HUES48 (cell line): ENCODE data around the gene CTPS2.

ENCODE experiments used
- H3K27ac ChIP-seq: one replicate; pipeline ENCODE4 v1.7.0; 2013; ENCODE audit warnings: low read depth, low read length, inconsistent platforms
- H3K27me3 ChIP-seq: 2 replicates; pipeline ENCODE4 v1.6.1; 2013; ENCODE audit warnings: mild to moderate bottlenecking, low read length; ENCODE audit not compliant: control insufficient read depth, insufficient read depth
- H3K36me3 ChIP-seq: 2 replicates; pipeline ENCODE4 v1.6.1; 2013; ENCODE audit warnings: low read length; ENCODE audit not compliant: control insufficient read depth, insufficient read depth
- H3K4me1 ChIP-seq: 2 replicates; pipeline ENCODE4 v1.6.1; 2013; ENCODE audit warnings: mild to moderate bottlenecking, low read length; ENCODE audit not compliant: control insufficient read depth, insufficient read depth
- H3K4me3 ChIP-seq: 2 replicates; pipeline ENCODE4 v1.5.1; 2013; ENCODE audit warnings: mild to moderate bottlenecking, low read depth, low read length
- H3K9ac ChIP-seq: 2 replicates; pipeline ENCODE4 v1.6.1; 2013; ENCODE audit warnings: mild to moderate bottlenecking, low read depth, low read length, moderate library complexity
- H3K9me3 ChIP-seq: 2 replicates; pipeline ENCODE4 v1.6.1; 2013; ENCODE audit warnings: low read length; ENCODE audit not compliant: control insufficient read depth, insufficient read depth

CTPS2 gene

DNA sequence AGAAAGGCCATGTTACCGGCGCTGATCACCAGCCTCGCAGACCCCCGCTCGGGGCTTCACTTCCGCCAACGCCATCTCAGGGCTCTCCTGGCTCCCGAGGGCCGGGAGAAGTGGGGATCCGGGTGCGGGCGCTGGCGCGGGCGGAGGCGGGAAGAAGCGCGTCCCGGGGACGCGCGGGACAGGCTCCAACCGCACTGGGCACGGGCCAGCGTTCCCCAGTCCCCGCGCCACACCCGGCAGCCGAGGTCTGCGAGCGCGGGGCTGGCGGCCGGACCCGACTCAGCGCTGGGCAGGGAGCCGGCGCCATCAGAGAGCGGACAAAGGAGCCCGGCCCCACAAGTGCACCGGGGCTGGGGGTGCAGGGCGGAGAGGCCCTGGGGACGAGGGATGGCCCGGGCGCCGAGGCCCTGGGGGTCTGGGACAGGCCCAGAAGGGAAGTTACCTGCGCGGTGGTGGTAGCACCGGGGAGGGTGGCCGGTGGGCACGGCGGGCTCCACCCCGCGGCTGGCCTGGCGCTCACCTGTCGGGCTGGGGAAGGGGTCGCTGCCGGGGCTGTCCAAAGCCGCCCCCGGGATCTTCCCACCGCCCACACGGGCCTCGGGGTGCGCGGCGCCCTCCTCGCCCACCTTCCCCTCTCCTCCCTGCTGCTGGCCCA lies 449 bp downstream of the CTPS2 start:
- H3K9ac ChIP-seq: peak overlapping the region; percentile 93
- H3K36me3 ChIP-seq: peaks cover 23% of the 10 kb centered on the region
- H3K27me3 ChIP-seq: no peaks in the 10 kb centered on the region
- H3K27ac ChIP-seq: peak overlapping the region; percentile 79
- H3K9me3 ChIP-seq: no peaks in the 10 kb centered on the region
- H3K4me1 ChIP-seq: peaks cover 8% of the 10 kb centered on the region; the same call in 1 of the 2 replicates
- H3K4me3 ChIP-seq: peak overlapping the region; percentile 77

- Histone ChIP-seq H3K4me3 (peak overlapping the region; percentile 77), H3K36me3 (peaks cover 30% of the 10 kb centered on the region), H3K9ac (peak overlapping the region; percentile 93), H3K27me3 (no peaks in the 10 kb centered on the region), H3K9me3 (no peaks in the 10 kb centered on the region), H3K4me1 (peaks cover 8% of the 10 kb centered on the region; the same call in 1 of the 2 replicates), H3K27ac (peak overlapping the region; percentile 79)
Observed at GRCh38 chrX:16711219-16711811, 1.2 kb downstream of the CTPS2 start.

DNA sequence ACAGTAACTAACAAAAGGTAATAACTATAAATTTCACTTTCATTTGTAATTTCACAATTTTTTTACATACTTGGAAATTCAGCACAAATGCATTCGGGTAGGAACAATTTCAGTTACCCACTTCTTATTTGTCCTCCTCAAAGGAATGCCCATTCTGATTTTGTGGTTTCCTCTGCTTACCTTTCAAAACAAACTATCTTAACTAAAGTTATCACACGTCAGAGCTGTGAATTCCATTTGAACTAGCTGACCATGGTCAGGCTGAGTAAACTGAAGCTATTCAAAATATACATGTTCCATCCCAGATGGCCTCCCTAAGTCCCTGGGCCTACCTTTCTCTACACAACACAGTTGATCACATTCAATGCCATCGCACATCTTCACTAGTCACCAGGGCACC lies 4.5 kb downstream of the CTPS2 start:
- no peak overlapping the region for H3K27ac ChIP-seq

GRCh38 chrX:16705370-16705769 lies 7.1 kb downstream of the CTPS2 start:
- Histone ChIP-seq H3K4me1 (no peaks in the 10 kb centered on the region), H3K9ac (no peak overlapping the region), H3K4me3 (no peak overlapping the region), H3K9me3 (no peaks in the 10 kb centered on the region), H3K27ac (no peak overlapping the region), H3K36me3 (peaks cover 79% of the 10 kb centered on the region), H3K27me3 (no peaks in the 10 kb centered on the region)

More for the DNA sequence above, 4.5 kb downstream of the CTPS2 start:
- Histone ChIP-seq H3K27me3 (no peaks in the 10 kb centered on the region), H3K9ac (no peak overlapping the region), H3K36me3 (peaks cover 57% of the 10 kb centered on the region), H3K4me1 (peaks cover 8% of the 10 kb centered on the region; the same call in 1 of the 2 replicates), H3K4me3 (no peak overlapping the region), H3K9me3 (no peaks in the 10 kb centered on the region)

DNA sequence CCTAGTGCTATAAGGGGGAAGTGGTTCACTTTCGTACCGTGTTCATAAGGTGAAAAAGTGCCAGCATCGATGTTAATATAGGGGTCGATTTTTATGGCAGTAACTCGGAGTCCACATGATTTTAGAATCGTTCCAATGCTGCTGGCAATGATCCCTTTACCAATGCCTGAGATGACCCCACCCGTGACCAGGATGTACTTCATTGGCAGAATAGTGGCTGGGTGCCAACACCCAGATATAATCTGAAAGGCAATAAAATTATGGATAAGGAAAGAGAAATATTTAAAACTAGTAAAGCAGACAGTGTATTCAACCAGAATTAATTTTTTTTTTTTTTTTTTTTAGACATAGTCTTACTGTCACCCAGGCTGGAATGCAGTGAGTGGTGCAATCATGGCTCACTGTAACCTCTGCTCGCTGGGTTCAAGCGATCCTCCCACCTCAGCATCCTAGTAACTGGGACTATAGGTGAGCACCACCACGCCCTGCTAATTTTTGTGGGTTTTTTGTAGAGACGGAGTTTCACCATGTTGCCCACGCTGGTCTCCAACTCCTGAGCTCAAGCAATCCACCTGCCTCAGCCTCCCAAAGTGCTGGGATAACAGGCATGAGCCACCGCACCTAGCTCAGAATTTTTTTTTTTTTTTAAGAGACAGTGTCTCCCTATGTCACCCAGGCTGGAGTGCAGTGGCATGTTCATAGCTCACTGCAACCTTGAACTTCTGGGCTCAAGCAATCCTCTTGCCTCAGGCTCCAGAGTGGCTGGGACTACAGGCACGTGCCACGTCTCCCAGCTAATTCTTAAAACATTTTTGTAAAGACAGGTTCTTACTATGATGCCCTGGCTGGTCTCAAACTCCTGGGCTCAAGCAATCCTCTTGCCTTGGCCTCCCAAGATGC lies 9.5 kb downstream of the CTPS2 start:
- Histone ChIP-seq H3K4me1 (no peaks in the 10 kb centered on the region), H3K36me3 (peaks cover 87% of the 10 kb centered on the region), H3K4me3 (no peak overlapping the region), H3K27me3 (no peaks in the 10 kb centered on the region), H3K27ac (no peak overlapping the region), H3K9me3 (no peaks in the 10 kb centered on the region), H3K9ac (no peak overlapping the region)

- H3K27me3 ChIP-seq: no peaks in the 10 kb centered on the region
- no peaks in the 10 kb centered on the region for H3K9me3 ChIP-seq
- no peak overlapping the region for H3K27ac ChIP-seq
- H3K4me3 ChIP-seq: no peak overlapping the region
- no peaks in the 10 kb centered on the region for H3K4me1 ChIP-seq
- no peak overlapping the region for H3K9ac ChIP-seq
- H3K36me3 ChIP-seq: peaks cover 89% of the 10 kb centered on the region
Observed at GRCh38 chrX:16700734-16701133, 11.7 kb downstream of the CTPS2 start.

DNA sequence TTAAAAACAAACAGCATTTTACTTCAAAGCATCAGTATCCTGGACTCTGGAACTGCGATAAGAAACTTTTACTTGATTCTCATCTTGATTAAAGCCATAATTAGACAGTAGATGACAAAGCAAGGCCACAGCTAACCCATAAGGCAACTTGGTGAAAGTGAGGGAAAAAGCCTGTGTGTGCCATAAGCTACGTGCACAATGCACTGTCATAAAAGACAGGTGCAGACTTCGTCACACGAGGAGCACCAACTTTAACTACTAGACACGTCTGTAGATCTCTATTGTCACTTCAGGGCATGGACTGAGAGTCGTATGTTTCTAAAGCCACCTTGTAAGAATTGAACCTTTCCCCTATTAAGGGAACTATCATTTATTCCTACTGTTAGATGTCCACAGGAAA lies 13.1 kb downstream of the CTPS2 start:
- no peaks in the 10 kb centered on the region for H3K9me3 ChIP-seq
- no peak overlapping the region for H3K9ac ChIP-seq
- no peak overlapping the region for H3K27ac ChIP-seq
- H3K4me1 ChIP-seq: no peaks in the 10 kb centered on the region
- H3K4me3 ChIP-seq: no peak overlapping the region
- no peaks in the 10 kb centered on the region for H3K27me3 ChIP-seq
- H3K36me3 ChIP-seq: peaks cover 85% of the 10 kb centered on the region

GRCh38 chrX:16696956-16697355 lies 15.5 kb downstream of the CTPS2 start:
- Histone ChIP-seq H3K27me3 (no peaks in the 10 kb centered on the region), H3K9me3 (no peaks in the 10 kb centered on the region), H3K4me3 (no peak overlapping the region), H3K36me3 (peaks cover 84% of the 10 kb centered on the region), H3K4me1 (no peaks in the 10 kb centered on the region), H3K27ac (no peak overlapping the region), H3K9ac (no peak overlapping the region)

DNA sequence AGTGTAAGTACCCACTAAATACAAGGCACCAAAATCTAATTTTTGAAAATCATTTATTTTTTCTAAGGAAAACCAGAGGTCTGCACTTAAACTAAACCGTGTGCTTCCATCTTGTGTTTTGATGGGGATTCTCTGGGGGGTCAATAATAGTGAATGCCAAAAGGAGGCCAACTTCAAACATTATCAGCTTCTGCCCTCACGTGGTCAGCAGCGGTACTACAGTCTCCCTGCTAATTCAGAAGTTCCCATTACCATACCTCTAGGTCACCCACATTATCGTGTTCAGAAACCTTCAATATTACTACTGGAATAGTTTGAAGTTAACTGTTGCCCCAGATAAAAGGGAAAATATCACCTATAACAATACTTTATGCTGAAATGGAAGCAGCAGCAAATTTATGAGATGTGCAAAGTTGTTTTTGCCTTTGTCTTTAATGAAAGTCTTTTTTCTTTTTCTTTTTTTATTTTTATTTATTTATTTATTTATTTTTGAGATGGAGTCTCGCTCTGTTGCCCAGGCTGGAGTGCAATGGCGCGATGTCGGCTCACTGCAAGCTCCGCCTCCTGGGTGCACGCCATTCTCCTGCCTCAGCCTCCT lies 17.3 kb downstream of the CTPS2 start:
- Histone ChIP-seq H3K27me3 (no peaks in the 10 kb centered on the region), H3K9ac (no peak overlapping the region), H3K27ac (no peak overlapping the region), H3K36me3 (peaks cover 87% of the 10 kb centered on the region), H3K4me3 (no peak overlapping the region), H3K4me1 (no peaks in the 10 kb centered on the region), H3K9me3 (no peaks in the 10 kb centered on the region)

DNA sequence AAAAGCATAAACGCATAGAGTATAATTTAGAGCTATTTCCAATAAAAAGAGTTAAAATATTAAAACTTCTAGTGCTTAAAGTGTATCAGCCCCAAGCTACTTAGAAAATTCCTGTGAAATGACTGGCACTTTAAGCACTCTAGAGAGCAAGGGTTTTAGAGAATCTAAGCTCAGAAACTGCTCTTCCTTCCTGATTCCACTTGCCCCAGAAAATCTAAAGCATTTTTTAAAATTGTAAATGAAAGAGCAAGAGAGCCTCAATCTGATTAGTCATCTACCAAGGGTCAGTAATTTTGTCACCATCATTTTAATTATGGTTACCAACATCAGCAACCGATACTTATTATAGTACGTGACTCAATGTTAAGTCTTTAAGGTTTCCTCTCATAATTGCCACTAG lies 25.0 kb downstream of the CTPS2 start:
- H3K4me3 ChIP-seq: no peak overlapping the region
- H3K4me1 ChIP-seq: no peaks in the 10 kb centered on the region
- H3K9me3 ChIP-seq: no peaks in the 10 kb centered on the region; the same call in 1 of the 2 replicates
- no peaks in the 10 kb centered on the region for H3K27me3 ChIP-seq
- no peak overlapping the region for H3K9ac ChIP-seq
- peaks cover 90% of the 10 kb centered on the region for H3K36me3 ChIP-seq
- H3K27ac ChIP-seq: no peak overlapping the region
